GM12872 (cell line): ENCODE data around the gene VIM.

ENCODE experiments used
- CTCF ChIP-seq: IDR thresholded peaks from 3 replicates; pipeline ENCODE4 v1.5.1; 2011; ENCODE audit warnings: low read depth, mild to moderate bottlenecking, low read length, moderate library complexity; ENCODE audit not compliant: insufficient read depth

VIM gene

GRCh38 chr10:17228091-17229015 lies at the start of gene VIM:
Gene VIM, plus strand, starts transcription at chr10:17228241. Its CDS starts 1,182 bp downstream, at chr10:17229423.
- no peak for TF ChIP-seq CTCF

- TF ChIP-seq CTCF: no peak
Observed at GRCh38 chr10:17179002-17179401, 49.0 kb upstream of the VIM start.

DNA sequence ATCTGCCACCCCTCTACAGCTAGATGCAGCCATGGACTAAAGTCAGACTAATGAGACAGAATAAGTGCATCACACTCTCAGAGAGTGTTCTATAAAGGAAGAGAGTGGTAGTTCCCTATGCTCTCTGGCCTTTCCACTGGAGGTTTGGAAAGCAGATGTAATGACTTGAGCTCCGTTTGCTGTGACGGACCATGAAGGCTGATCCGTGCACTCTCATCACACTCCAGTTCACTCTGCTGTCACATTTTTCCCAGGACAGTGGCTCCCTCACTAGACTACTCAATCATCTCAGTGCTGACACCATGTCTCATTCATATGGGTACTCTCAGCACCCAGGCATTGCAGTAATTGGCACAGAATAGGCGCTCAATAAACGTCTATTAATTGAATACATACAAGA lies 46.9 kb upstream of the VIM start:
- no peak for TF ChIP-seq CTCF

GRCh38 chr10:17181751-17182150 lies 46.3 kb upstream of the VIM start:
- no peak for TF ChIP-seq CTCF

- peak; percentile 15; the same call in 1 of the 3 replicates for TF ChIP-seq CTCF
Observed at GRCh38 chr10:17183110-17183509, 44.9 kb upstream of the VIM start.

DNA sequence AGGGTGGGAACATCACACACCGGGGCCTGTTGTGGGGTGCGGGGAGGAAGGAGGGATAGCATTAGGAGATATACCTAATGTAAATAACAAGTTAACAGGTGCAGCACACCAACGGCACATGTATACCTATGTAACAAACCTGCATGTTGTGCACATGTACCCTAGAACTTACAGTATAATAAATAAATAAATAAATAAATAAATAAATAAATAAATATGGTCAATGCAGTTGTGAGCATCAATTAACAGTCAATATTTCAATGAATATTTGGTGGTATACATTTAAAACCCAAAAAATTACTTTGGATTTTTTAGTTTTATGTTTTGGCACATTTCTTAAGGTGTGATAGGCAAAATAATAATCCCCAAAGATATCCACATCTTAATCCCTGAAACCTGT lies 42.2 kb upstream of the VIM start:
- TF ChIP-seq CTCF: no peak

- no peak for TF ChIP-seq CTCF
Observed at GRCh38 chr10:17188644-17189172, 39.3 kb upstream of the VIM start.
